Spinal cord (tissue), 10 donors: ENCODE measurements around the gene DPP6. TPM values are rescaled to one million over a fixed set of nuclear protein-coding genes. Genes with fewer than 3 reads are reported as not detected.

Experiments
- DNase-seq, 6 donors: peaks; one replicate each; pipeline versions ENCODE4 v3.0.0 to v3.0.0-alpha.2; 2013 to 2015; ENCODE audit warnings: low spot score in 6 of 6, low read depth in 4 of 6
- H3K27ac ChIP-seq: one replicate; pipeline ENCODE4 v1.5.1; 2013; ENCODE audit warnings: low read depth, low read length, control low read depth
- H3K27me3 ChIP-seq: one replicate; pipeline ENCODE4 v1.6.1; 2013; ENCODE audit warnings: low read length; ENCODE audit not compliant: control insufficient read depth, insufficient read depth
- H3K36me3 ChIP-seq: one replicate; pipeline ENCODE4 v1.6.1; 2013; ENCODE audit warnings: low read length; ENCODE audit not compliant: control insufficient read depth, insufficient read depth
- H3K4me1 ChIP-seq: one replicate; pipeline ENCODE4 v1.6.1; 2013; ENCODE audit warnings: low read length; ENCODE audit not compliant: control insufficient read depth, insufficient read depth
- H3K4me3 ChIP-seq: one replicate; pipeline ENCODE4 v1.5.1; 2013; ENCODE audit warnings: low read depth, low read length, control low read depth
- H3K9me3 ChIP-seq: one replicate; pipeline ENCODE4 v1.6.1; 2013; ENCODE audit warnings: low read length; ENCODE audit not compliant: control insufficient read depth, insufficient read depth
- WGBS: methylation state at CpG from one replicate; pipeline ENCODE4 v1.1.5; 2013; ENCODE audit warnings: missing lambda C conversion rate; ENCODE audit not compliant: insufficient coverage; 5-methylcytosine and 5-hydroxymethylcytosine counted together
- polyA plus RNA-seq, 2 donors: library from polyadenylated mRNA; unstranded; fragments of 120-200 nt; gene quantifications; one replicate each; pipeline ENCODE4 v1.2.1, GENCODE V29; 2013; ENCODE audit not compliant: insufficient read length in 2 of 2
- total RNA-seq, 2 donors: library from RNA; depleted of rRNA in 1 of 2; stranded (reverse); fragments of 120-200 nt in 1 of 2; fragments of >200 nt in 1 of 2; gene quantifications; one replicate each; pipeline versions ENCODE4 v1.2.3 to v1.2.4, GENCODE V29; 2013 to 2014
- donor health status: healthy.

DPP6 gene
- total and polyA plus RNA-seq, 4 donors: 36.3 to 104 (median 78.5) TPM

GRCh38 chr7:154200241-154200640 lies 148.0 kb downstream of the DPP6 start:
- Histone ChIP-seq H3K27ac (no peak overlapping the region), H3K4me3 (no peak overlapping the region), H3K27me3 (no peaks in the 10 kb centered on the region), H3K4me1 (no peaks in the 10 kb centered on the region), H3K36me3 (no peaks in the 10 kb centered on the region), H3K9me3 (no peaks in the 10 kb centered on the region)
- WGBS: 35% methylated on average over 2 of the region's 7 CpGs
- peak in 1 of 6 donors; percentile 57 for DNase-seq

- H3K4me3 ChIP-seq: no peak overlapping the region
- no peak for DNase-seq
- H3K9me3 ChIP-seq: no peaks in the 10 kb centered on the region
- WGBS: 100% methylated on average over 1 of the region's 7 CpGs
- no peaks in the 10 kb centered on the region for H3K36me3 ChIP-seq
- no peaks in the 10 kb centered on the region for H3K4me1 ChIP-seq
- H3K27ac ChIP-seq: no peak overlapping the region
- H3K27me3 ChIP-seq: no peaks in the 10 kb centered on the region
Observed at GRCh38 chr7:154202002-154202401, 149.8 kb downstream of the DPP6 start.

- no peak for DNase-seq
- H3K9me3 ChIP-seq: no peaks in the 10 kb centered on the region
- no peaks in the 10 kb centered on the region for H3K36me3 ChIP-seq
- no peak overlapping the region for H3K27ac ChIP-seq
- no peaks in the 10 kb centered on the region for H3K27me3 ChIP-seq
- H3K4me1 ChIP-seq: no peaks in the 10 kb centered on the region
- WGBS: 94% methylated on average over 3 of the region's 4 CpGs
- no peak overlapping the region for H3K4me3 ChIP-seq
Observed at GRCh38 chr7:154204046-154204445, 151.8 kb downstream of the DPP6 start.

GRCh38 chr7:154212861-154213260 lies 160.7 kb downstream of the DPP6 start:
- H3K27me3 ChIP-seq: no peaks in the 10 kb centered on the region
- H3K4me3 ChIP-seq: no peak overlapping the region
- no peak for DNase-seq
- H3K27ac ChIP-seq: no peak overlapping the region
- no peaks in the 10 kb centered on the region for H3K36me3 ChIP-seq
- no peaks in the 10 kb centered on the region for H3K9me3 ChIP-seq
- WGBS: 85% methylated on average over 5 of the region's 6 CpGs
- H3K4me1 ChIP-seq: no peaks in the 10 kb centered on the region

- H3K27ac ChIP-seq: no peak overlapping the region
Observed at GRCh38 chr7:154217688-154218340, 165.6 kb downstream of the DPP6 start.

GRCh38 chr7:154231732-154232131 lies 179.5 kb downstream of the DPP6 start:
- no peaks in the 10 kb centered on the region for H3K4me1 ChIP-seq
- no peaks in the 10 kb centered on the region for H3K27me3 ChIP-seq
- H3K27ac ChIP-seq: no peak overlapping the region
- DNase-seq: peak in 1 of 6 donors; percentile 20
- H3K9me3 ChIP-seq: no peaks in the 10 kb centered on the region
- 55% methylated on average over 6 of the region's 6 CpGs for WGBS
- no peak overlapping the region for H3K4me3 ChIP-seq
- no peaks in the 10 kb centered on the region for H3K36me3 ChIP-seq

More at GRCh38 chr7:154217688-154218340, 165.6 kb downstream of the DPP6 start:
- Histone ChIP-seq H3K27me3 (no peaks in the 10 kb centered on the region), H3K4me3 (no peak overlapping the region), H3K36me3 (no peaks in the 10 kb centered on the region), H3K4me1 (no peaks in the 10 kb centered on the region), H3K9me3 (no peaks in the 10 kb centered on the region)
- DNase-seq: no peak
- WGBS: 69% methylated on average over 3 of the region's 7 CpGs

GRCh38 chr7:154232700-154233099 lies 180.5 kb downstream of the DPP6 start:
- Histone ChIP-seq H3K9me3 (no peaks in the 10 kb centered on the region), H3K4me1 (no peaks in the 10 kb centered on the region), H3K27ac (no peak overlapping the region), H3K36me3 (no peaks in the 10 kb centered on the region), H3K4me3 (no peak overlapping the region), H3K27me3 (no peaks in the 10 kb centered on the region)
- DNase-seq: peak in 2 of 6 donors; percentile 42 to 71
- WGBS: no CpG with 5 or more reads among the region's 5 CpGs

GRCh38 chr7:154241988-154242387 lies 189.8 kb downstream of the DPP6 start:
- 75% methylated on average over 2 of the region's 3 CpGs for WGBS
- Histone ChIP-seq H3K9me3 (peaks cover 2% of the 10 kb centered on the region), H3K27ac (no peak overlapping the region), H3K27me3 (no peaks in the 10 kb centered on the region), H3K4me3 (no peak overlapping the region), H3K36me3 (no peaks in the 10 kb centered on the region), H3K4me1 (no peaks in the 10 kb centered on the region)
- DNase-seq: no peak

- Histone ChIP-seq H3K4me3 (no peak overlapping the region), H3K36me3 (no peaks in the 10 kb centered on the region), H3K9me3 (peaks cover 2% of the 10 kb centered on the region), H3K27ac (no peak overlapping the region), H3K27me3 (no peaks in the 10 kb centered on the region), H3K4me1 (no peaks in the 10 kb centered on the region)
- DNase-seq: no peak
Observed at GRCh38 chr7:154242709-154243108, 190.5 kb downstream of the DPP6 start.

- H3K36me3 ChIP-seq: no peaks in the 10 kb centered on the region
- DNase-seq: no peak
- H3K4me1 ChIP-seq: peaks cover 7% of the 10 kb centered on the region
- H3K4me3 ChIP-seq: no peak overlapping the region
- H3K9me3 ChIP-seq: no peaks in the 10 kb centered on the region
- no peaks in the 10 kb centered on the region for H3K27me3 ChIP-seq
- WGBS: 90% methylated on average over 5 of the region's 6 CpGs
- no peak overlapping the region for H3K27ac ChIP-seq
Observed at GRCh38 chr7:154252046-154252445, 199.8 kb downstream of the DPP6 start.
